HG02571 (cell line): ENCODE data around the gene SHROOM3.
"Not testable (repeated sequence)": the region's sequence is repeated elsewhere in the genome, so short reads cannot be mapped to it uniquely, and the experiment has no call there.

Source experiments
- ATAC-seq: cut with Tn5 transposase; IDR thresholded peaks from one replicate; pipeline ENCODE4 v1.9.1; 2021; ENCODE audit warnings: mild to moderate bottlenecking, moderate library complexity; ENCODE audit not compliant: unreplicated experiment

SHROOM3 gene

GRCh38 chr4:76712564-76712963 lies 277.5 kb downstream of the SHROOM3 start:
- ATAC-seq: no peak

- no peak for ATAC-seq
Observed at GRCh38 chr4:76714226-76714625, 279.2 kb downstream of the SHROOM3 start.

GRCh38 chr4:76716020-76716419 lies 281.0 kb downstream of the SHROOM3 start:
- no peak for ATAC-seq

GRCh38 chr4:76716658-76717057 lies 281.6 kb downstream of the SHROOM3 start:
- ATAC-seq: no peak

GRCh38 chr4:76717431-76717830 lies 282.4 kb downstream of the SHROOM3 start:
- no peak for ATAC-seq

GRCh38 chr4:76718021-76718420 lies 283.0 kb downstream of the SHROOM3 start:
- no peak for ATAC-seq

- ATAC-seq: no peak
Observed at GRCh38 chr4:76718831-76719230, 283.8 kb downstream of the SHROOM3 start.

- ATAC-seq: no peak
Observed at GRCh38 chr4:76720121-76720520, 285.1 kb downstream of the SHROOM3 start.

GRCh38 chr4:76722146-76722545 lies 287.1 kb downstream of the SHROOM3 start:
- not testable (repeated sequence) for ATAC-seq

GRCh38 chr4:76722838-76723237 lies 287.8 kb downstream of the SHROOM3 start:
- ATAC-seq: no peak

GRCh38 chr4:76723373-76723772 lies 288.3 kb downstream of the SHROOM3 start:
- no peak for ATAC-seq

GRCh38 chr4:76723924-76724323 lies 288.9 kb downstream of the SHROOM3 start:
- ATAC-seq: no peak

- ATAC-seq: no peak
Observed at GRCh38 chr4:76725039-76725438, 290.0 kb downstream of the SHROOM3 start.

- ATAC-seq: no peak
Observed at GRCh38 chr4:76726176-76726575, 291.1 kb downstream of the SHROOM3 start.

GRCh38 chr4:76726631-76727030 lies 291.6 kb downstream of the SHROOM3 start:
- ATAC-seq: no peak

GRCh38 chr4:76727934-76728333 lies 292.9 kb downstream of the SHROOM3 start:
- ATAC-seq: not testable (repeated sequence)

- no peak for ATAC-seq
Observed at GRCh38 chr4:76729460-76729859, 294.4 kb downstream of the SHROOM3 start.

GRCh38 chr4:76729980-76730379 lies 295.0 kb downstream of the SHROOM3 start:
- no peak for ATAC-seq

GRCh38 chr4:76732246-76732645 lies 297.2 kb downstream of the SHROOM3 start:
- no peak for ATAC-seq

GRCh38 chr4:76733068-76733771 lies 298.2 kb downstream of the SHROOM3 start:
- ATAC-seq: no peak

GRCh38 chr4:76736414-76736813 lies 301.4 kb downstream of the SHROOM3 start:
- no peak for ATAC-seq

- no peak for ATAC-seq
Observed at GRCh38 chr4:76737180-76737579, 302.2 kb downstream of the SHROOM3 start.

- ATAC-seq: no peak
Observed at GRCh38 chr4:76737771-76738085, 302.7 kb downstream of the SHROOM3 start.
